GM12878 (cell line): Measurements from ENCODE around the gene HS6ST3. TPM values are rescaled to one million over a fixed set of nuclear protein-coding genes. Genes with fewer than 3 reads are reported as not detected.

ENCODE experiments used
- ATAC-seq: fragments of 200-7000 bp; cut with Tn5 transposase; 3 replicates; pipeline ENCODE4 v1.9.1; 2020; ENCODE audit warnings: mild to moderate bottlenecking, moderate library complexity
- BruUV-seq: library from RNA; stranded (reverse); fragments of 400-500 nt; replicated peaks from 2 replicates; lab custom pipeline; 2021; lab: Mats Ljungman, UMichigan
- CTCF ChIA-PET: fragments of 300-600 bp; sonication (Branson Sonifier 250); formaldehyde crosslinking; extraction: SDS; loops from one replicate; lab custom pipeline; 2021; ENCODE audit warnings: inconsistent platforms; lab: Yijun Ruan, JAX
- POLR2A ChIA-PET: fragments of 350-600 bp; formaldehyde crosslinking; extraction: SDS; loops from one replicate; lab custom pipeline; 2021; ENCODE audit warnings: inconsistent platforms; lab: Charles Lee
- RAD21 ChIA-PET: fragments of 300-600 bp; sonication (Branson Sonifier 250); formaldehyde crosslinking; loops from one replicate; lab custom pipeline; 2023; ENCODE audit warnings: antibody characterized with exemption; ENCODE audit not compliant: unreplicated experiment; lab: Charles Lee
- SMC1A ChIA-PET: fragments of 300-600 bp; sonication (Branson Sonifier 250); formaldehyde crosslinking; loops from one replicate; lab custom pipeline; 2023; ENCODE audit not compliant: unreplicated experiment, uncharacterized antibody; lab: Charles Lee
- DNase-seq: peaks from one replicate; pipeline ENCODE4 v3.0.0-alpha.2; 2011; ENCODE audit warnings: low read depth, low spot score
- FAIRE-seq: peaks from 3 replicates; lab custom pipeline; 2011; peaks lifted over from hg19 to GRCh38; lab: Jason Lieb, UNC
- H2AFZ ChIP-seq: 2 replicates; pipeline ENCODE4 v1.6.0; 2011; ENCODE audit warnings: low read depth, low read length, control low read depth; ENCODE audit not compliant: control insufficient read depth
- H3K27ac ChIP-seq: 2 replicates; pipeline ENCODE4 v1.5.1; 2011; ENCODE audit warnings: control low read depth; ENCODE audit not compliant: control insufficient read depth, insufficient read depth
- H3K27me3 ChIP-seq, 2 experiments: replicated peaks in 1 of 2; 2 replicates each; pipeline versions ENCODE4 v1.6.0 to v1.6.1; 2011; ENCODE audit warnings: low read length in 1 of 2; ENCODE audit not compliant: control insufficient read depth in 2 of 2, insufficient read depth in 2 of 2
- H3K36me3 ChIP-seq, 2 experiments: 2 replicates each; pipeline ENCODE4 v1.5.1; 2011; ENCODE audit warnings: low read length in 1 of 2; ENCODE audit not compliant: control insufficient read depth in 2 of 2, insufficient read depth in 2 of 2
- H3K4me1 ChIP-seq: 2 replicates; pipeline ENCODE4 v1.6.1; 2011; ENCODE audit warnings: mild to moderate bottlenecking, low read length, moderate library complexity, mixed read lengths; ENCODE audit not compliant: control insufficient read depth, insufficient read depth
- H3K4me2 ChIP-seq: 2 replicates; pipeline ENCODE4 v1.6.0; 2011; ENCODE audit warnings: control low read depth; ENCODE audit not compliant: control insufficient read depth, insufficient read depth
- H3K4me3 ChIP-seq: fragments of 200-600 bp; sonication (generic); 2 replicates; pipeline ENCODE4 v1.5.1; 2016
- H3K79me2 ChIP-seq: 2 replicates; pipeline ENCODE4 v1.6.0; 2011; ENCODE audit warnings: low read length; ENCODE audit not compliant: control insufficient read depth, insufficient read depth
- H3K9ac ChIP-seq: 2 replicates; pipeline ENCODE4 v1.8.0; 2011; ENCODE audit warnings: low read length, control low read depth, mixed read lengths; ENCODE audit not compliant: control insufficient read depth, insufficient read depth
- H3K9me3 ChIP-seq: replicated peaks from 3 replicates; pipeline ENCODE4 v1.5.1; 2011; ENCODE audit warnings: mild to moderate bottlenecking, low read length; ENCODE audit not compliant: control insufficient read depth, insufficient read depth
- H4K20me1 ChIP-seq: 2 replicates; pipeline ENCODE4 v1.6.0; 2011; ENCODE audit not compliant: control insufficient read depth, insufficient read depth
- CREM ChIP-seq: IDR thresholded peaks from 2 replicates; pipeline ENCODE4 v1.6.1; 2014; ENCODE audit warnings: antibody characterized with exemption, low read depth
- IKZF2 ChIP-seq, 2 experiments: fragments of 450-650 bp; IDR thresholded peaks; 2 replicates each; pipeline ENCODE4 v1.6.1; 2017; ENCODE audit warnings: mild to moderate bottlenecking in 2 of 2, moderate library complexity in 2 of 2
- KAT2A ChIP-seq: conservative IDR thresholded peaks from 2 replicates; pipeline ENCODE4 v1.6.1; 2011; ENCODE audit warnings: low read depth, low read length; ENCODE audit not compliant: control insufficient read depth
- KLF5 ChIP-seq: fragments of 450-650 bp; IDR thresholded peaks from 2 replicates; pipeline ENCODE4 v1.6.1; 2014; ENCODE audit warnings: mild to moderate bottlenecking; ENCODE audit not compliant: partially characterized antibody
- MLLT1 ChIP-seq: fragments of 450-650 bp; IDR thresholded peaks from 2 replicates; pipeline ENCODE4 v1.6.1; 2016; ENCODE audit warnings: mild to moderate bottlenecking
- PAX5 ChIP-seq: IDR thresholded peaks from 2 replicates; pipeline ENCODE4 v1.6.1; 2011; ENCODE audit warnings: low read depth, low read length, borderline replicate concordance
- SIN3A ChIP-seq: IDR thresholded peaks from 2 replicates; pipeline ENCODE4 v1.6.1; 2012; ENCODE audit warnings: low read depth, low read length, improper control_type of control experiment
- USF1 ChIP-seq: IDR thresholded peaks from 2 replicates; pipeline ENCODE4 v1.6.1; 2011; ENCODE audit warnings: borderline replicate concordance, low read depth, mild to moderate bottlenecking, moderate library complexity, mixed read lengths, low read length; ENCODE audit not compliant: insufficient read depth; ENCODE audit errors: extremely low read length
- WRNIP1 ChIP-seq: IDR thresholded peaks from 2 replicates; pipeline ENCODE4 v1.6.1; 2011; ENCODE audit warnings: low read depth, low read length, improper control_type of control experiment, borderline replicate concordance
- WGBS: methylation state at CpG from one replicate; pipeline ENCODE4 v1.1.6; 2016; ENCODE audit warnings: low lambda C conversion rate; ENCODE audit not compliant: insufficient replicate concordance, insufficient coverage; ENCODE audit errors: missing lambda C conversion rate; 5-methylcytosine and 5-hydroxymethylcytosine counted together
- in situ Hi-C: fragments of 300-500 bp; cut with MboI; formaldehyde crosslinking; loops from 9 replicates; pipeline ENCODE4 v1.14.3; 2018; ENCODE audit warnings: mixed read lengths
- intact Hi-C: fragments of 100-400 bp; cut with micrococcal nuclease; formaldehyde crosslinking; loops from one replicate; pipeline ENCODE4 v1.14.2; 2022; ENCODE audit not compliant: unreplicated experiment
- polyA plus RNA-seq, 11 experiments: library from polyadenylated mRNA; depleted of rRNA in 4 of 11; unstranded in 6 of 11; stranded (reverse) in 5 of 11; fragments of >200 nt; fragmentation: Nextera tagmentation in 4 of 11; fragmentation: Illumina TruSeq in 1 of 11; extraction: Ambion mirVana in 4 of 11; extraction: Trizol in 1 of 11; gene quantifications; 1 replicate in 1 of 11; 2 replicates in 10 of 11; pipeline versions ENCODE4 v1.2.1 to v1.2.3, GENCODE V29; 2011 to 2016; ENCODE audit warnings: inconsistent platforms in 2 of 11, missing spikeins in 2 of 11, low read depth in 1 of 11
- total RNA-seq, 4 experiments: library from RNA; depleted of rRNA in 3 of 4; stranded (reverse); fragments of >200 nt in 3 of 4; fragmentation: Illumina TruSeq in 1 of 4; extraction: Trizol in 1 of 4; gene quantifications; 2 replicates each; pipeline versions ENCODE4 v1.2.1 to v1.2.3, GENCODE V29; 2013 to 2021
- TF ChIP-seq, protein P1 (sequence below): IDR thresholded peaks from 2 replicates; pipeline ENCODE4 v1.6.1; 2011; ENCODE audit warnings: low read depth, low read length, improper control_type of control experiment, borderline replicate concordance

The HS6ST3 gene
- total and polyA plus RNA-seq, 10 of the 15 experiments (the other 5 are each of a cell fraction or from before 2014, with no cell fraction given), result under 0.01 to 2.9 TPM; not detected in 8

DNA sequence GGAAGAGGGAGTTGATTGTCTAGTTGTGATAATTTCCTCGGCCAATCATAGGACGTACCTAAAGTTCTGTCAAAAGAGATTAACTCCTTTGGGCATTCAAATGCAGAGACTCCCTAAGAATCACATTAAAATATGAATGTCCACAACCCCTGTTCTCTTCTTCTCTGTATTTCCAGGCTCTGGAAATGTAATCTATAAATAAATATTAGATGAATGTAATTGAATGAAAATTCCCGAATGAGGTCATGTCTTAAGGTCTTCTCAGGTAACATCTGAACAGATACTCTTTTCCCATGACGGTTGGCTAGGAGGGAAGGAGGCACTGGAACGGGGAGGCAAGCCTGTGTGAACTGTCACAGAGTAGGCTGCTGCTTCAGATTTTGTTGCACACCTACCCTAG lies 759.2 kb downstream of the HS6ST3 start:
- FAIRE-seq, result no peak
- POLR2A ChIA-PET, result no interaction called here
- H3K27me3 ChIP-seq, result no peaks in the 10 kb centered on the region
- H3K9ac ChIP-seq, result no peak overlapping the region
- no peak for ATAC-seq
- TF ChIP-seq, protein P1, sequence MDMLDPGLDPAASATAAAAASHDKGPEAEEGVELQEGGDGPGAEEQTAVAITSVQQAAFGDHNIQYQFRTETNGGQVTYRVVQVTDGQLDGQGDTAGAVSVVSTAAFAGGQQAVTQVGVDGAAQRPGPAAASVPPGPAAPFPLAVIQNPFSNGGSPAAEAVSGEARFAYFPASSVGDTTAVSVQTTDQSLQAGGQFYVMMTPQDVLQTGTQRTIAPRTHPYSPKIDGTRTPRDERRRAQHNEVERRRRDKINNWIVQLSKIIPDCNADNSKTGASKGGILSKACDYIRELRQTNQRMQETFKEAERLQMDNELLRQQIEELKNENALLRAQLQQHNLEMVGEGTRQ, result no peak
- TF ChIP-seq SIN3A (no peak), IKZF2 (IDR thresholded peaks at IDR 0.05) (no peak), KAT2A (no peak), KLF5 (no peak), MLLT1 (no peak), USF1 (no peak), PAX5 (no peak), CREM (no peak), WRNIP1 (no peak)
- H3K9me3 ChIP-seq, result no peaks in the 10 kb centered on the region
- no peaks in the 10 kb centered on the region for H3K79me2 ChIP-seq
- H3K27ac ChIP-seq, result no peak overlapping the region
- 2% methylated on average over 5 of the region's 5 CpGs for WGBS
- no peak overlapping the region for H3K4me3 ChIP-seq
- no peak overlapping the region for H2AFZ ChIP-seq
- intact Hi-C loops (no loop called here), in situ Hi-C loops (no loop called here)
- H3K36me3 ChIP-seq, result no peaks in the 10 kb centered on the region
- SMC1A ChIA-PET, result no interaction called here
- H4K20me1 ChIP-seq, result no peaks in the 10 kb centered on the region
- no peaks in the 10 kb centered on the region for H3K4me1 ChIP-seq
- no peak overlapping the region for H3K4me2 ChIP-seq
- BruUV-seq, result no TSS peak
- no peak for DNase-seq
- CTCF ChIA-PET, result no interaction called here
- RAD21 ChIA-PET, result no interaction called here
